Muscle layer of colon (tissue), 2 donors: ENCODE data around the gene PRRG2.

ENCODE experiments used
- H3K27ac ChIP-seq: one replicate; pipeline ENCODE4 v1.7.0; 2013; ENCODE audit warnings: low read depth, mild to moderate bottlenecking, low read length, moderate library complexity
- H3K27me3 ChIP-seq, 2 donors: one replicate each; pipeline ENCODE4 v1.7.0; 2013; ENCODE audit warnings: low read length in 2 of 2, mild to moderate bottlenecking in 2 of 2; ENCODE audit not compliant: insufficient read depth in 2 of 2, control insufficient read depth in 1 of 2
- H3K36me3 ChIP-seq: one replicate; pipeline ENCODE4 v1.7.0; 2013; ENCODE audit warnings: mild to moderate bottlenecking, low read length; ENCODE audit not compliant: insufficient read depth
- H3K4me1 ChIP-seq: one replicate; pipeline ENCODE4 v1.7.0; 2013; ENCODE audit warnings: mild to moderate bottlenecking, low read length; ENCODE audit not compliant: insufficient read depth
- H3K4me3 ChIP-seq, 2 donors: one replicate each; pipeline ENCODE4 v1.7.0; 2013; ENCODE audit warnings: low read length in 2 of 2, low read depth in 1 of 2, mild to moderate bottlenecking in 1 of 2, moderate library complexity in 1 of 2
- H3K9ac ChIP-seq: one replicate; pipeline ENCODE4 v1.7.0; 2013; ENCODE audit warnings: low read length
- H3K9me3 ChIP-seq: one replicate; pipeline ENCODE4 v1.7.0; 2013; ENCODE audit warnings: mild to moderate bottlenecking, low read length
- donor health status: abdominal sarcoma.
- donor health status: Adenocarcinoma of cecum.

The PRRG2 gene

GRCh38 chr19:49597703-49597974 is 16.5 kb downstream of the PRRG2 start:
- no peak overlapping the region for H3K27ac ChIP-seq
- H3K9ac ChIP-seq, result no peak overlapping the region
- H3K9me3 ChIP-seq, result no peaks in the 10 kb centered on the region
- no peak overlapping the region for H3K4me3 ChIP-seq
- peaks cover 44% of the 10 kb centered on the region for H3K36me3 ChIP-seq
- H3K4me1 ChIP-seq, result peaks cover 14% of the 10 kb centered on the region
- no peaks in the 10 kb centered on the region for H3K27me3 ChIP-seq

GRCh38 chr19:49599378-49600295 is 18.5 kb downstream of the PRRG2 start:
- no peaks in the 10 kb centered on the region for H3K4me1 ChIP-seq
- H3K27me3 ChIP-seq, result no peaks in the 10 kb centered on the region
- no peaks in the 10 kb centered on the region for H3K9me3 ChIP-seq
- H3K4me3 ChIP-seq, result no peak overlapping the region
- H3K9ac ChIP-seq, result no peak overlapping the region
- peaks cover 44% of the 10 kb centered on the region for H3K36me3 ChIP-seq
- H3K27ac ChIP-seq, result no peak overlapping the region

GRCh38 chr19:49601482-49602038 is 20.4 kb downstream of the PRRG2 start:
- Histone ChIP-seq H3K36me3 (peaks cover 42% of the 10 kb centered on the region), H3K9me3 (no peaks in the 10 kb centered on the region), H3K27ac (no peak overlapping the region), H3K4me1 (no peaks in the 10 kb centered on the region), H3K27me3 (no peaks in the 10 kb centered on the region), H3K9ac (no peak overlapping the region), H3K4me3 (no peak overlapping the region)

- Histone ChIP-seq H3K9ac (no peak overlapping the region), H3K9me3 (no peaks in the 10 kb centered on the region), H3K27me3 (no peaks in the 10 kb centered on the region), H3K36me3 (peaks cover 47% of the 10 kb centered on the region), H3K4me3 (no peak overlapping the region), H3K4me1 (no peaks in the 10 kb centered on the region), H3K27ac (no peak overlapping the region)
Observed at GRCh38 chr19:49602806-49603205, 21.7 kb downstream of the PRRG2 start.

- no peaks in the 10 kb centered on the region for H3K4me1 ChIP-seq
- no peak overlapping the region for H3K4me3 ChIP-seq
- no peaks in the 10 kb centered on the region for H3K9me3 ChIP-seq
- no peaks in the 10 kb centered on the region for H3K27me3 ChIP-seq
- H3K9ac ChIP-seq, result no peak overlapping the region
- peaks cover 45% of the 10 kb centered on the region for H3K36me3 ChIP-seq
- H3K27ac ChIP-seq, result no peak overlapping the region
Observed at GRCh38 chr19:49605605-49606004, 24.5 kb downstream of the PRRG2 start.

GRCh38 chr19:49609499-49610092 is 28.5 kb downstream of the PRRG2 start:
- no peak overlapping the region for H3K4me3 ChIP-seq
- no peaks in the 10 kb centered on the region for H3K27me3 ChIP-seq
- no peaks in the 10 kb centered on the region for H3K9me3 ChIP-seq
- H3K4me1 ChIP-seq, result no peaks in the 10 kb centered on the region
- H3K27ac ChIP-seq, result no peak overlapping the region
- no peak overlapping the region for H3K9ac ChIP-seq
- peaks cover 35% of the 10 kb centered on the region for H3K36me3 ChIP-seq

- Histone ChIP-seq H3K27me3 (no peaks in the 10 kb centered on the region), H3K4me3 (no peak overlapping the region), H3K9ac (no peak overlapping the region), H3K27ac (no peak overlapping the region), H3K4me1 (no peaks in the 10 kb centered on the region), H3K36me3 (peaks cover 65% of the 10 kb centered on the region), H3K9me3 (no peaks in the 10 kb centered on the region)
Observed at GRCh38 chr19:49613374-49613773, 32.3 kb downstream of the PRRG2 start.

- Histone ChIP-seq H3K36me3 (peaks cover 57% of the 10 kb centered on the region), H3K9ac (no peak overlapping the region)
Observed at GRCh38 chr19:49614096-49614833, 33.1 kb downstream of the PRRG2 start.

GRCh38 chr19:49615861-49616260 is 34.7 kb downstream of the PRRG2 start:
- H3K27me3 ChIP-seq, result no peaks in the 10 kb centered on the region
- H3K4me1 ChIP-seq, result no peaks in the 10 kb centered on the region
- no peak overlapping the region for H3K27ac ChIP-seq
- H3K4me3 ChIP-seq, result no peak overlapping the region
- H3K36me3 ChIP-seq, result peaks cover 57% of the 10 kb centered on the region
- H3K9ac ChIP-seq, result no peak overlapping the region
- H3K9me3 ChIP-seq, result no peaks in the 10 kb centered on the region

More at GRCh38 chr19:49614096-49614833, 33.1 kb downstream of the PRRG2 start:
- Histone ChIP-seq H3K27me3 (no peaks in the 10 kb centered on the region), H3K4me1 (no peaks in the 10 kb centered on the region), H3K4me3 (no peak overlapping the region), H3K9me3 (no peaks in the 10 kb centered on the region), H3K27ac (no peak overlapping the region)

- Histone ChIP-seq H3K27ac (no peak overlapping the region), H3K4me1 (no peaks in the 10 kb centered on the region), H3K9ac (no peak overlapping the region), H3K9me3 (no peaks in the 10 kb centered on the region), H3K27me3 (no peaks in the 10 kb centered on the region), H3K4me3 (no peak overlapping the region), H3K36me3 (peaks cover 61% of the 10 kb centered on the region)
Observed at GRCh38 chr19:49616532-49616931, 35.4 kb downstream of the PRRG2 start.

- Histone ChIP-seq H3K27me3 (no peaks in the 10 kb centered on the region), H3K9ac (no peak overlapping the region), H3K27ac (no peak overlapping the region), H3K9me3 (no peaks in the 10 kb centered on the region), H3K4me1 (no peaks in the 10 kb centered on the region), H3K36me3 (peaks cover 65% of the 10 kb centered on the region), H3K4me3 (no peak overlapping the region)
Observed at GRCh38 chr19:49616945-49617344, 35.8 kb downstream of the PRRG2 start.
